SU-DHL-6 (cell line): ENCODE results near the gene TC2N.

Experiments
- H2AFZ ChIP-seq: fragments of 200-600 bp; sonication (generic); 2 replicates; pipeline ENCODE4 v1.6.1; 2014; ENCODE audit warnings: low read depth, mild to moderate bottlenecking, moderate library complexity, mixed read lengths, antibody characterized with exemption, low read length; ENCODE audit not compliant: severe bottlenecking
- H3F3A ChIP-seq: fragments of 200-600 bp; shearing (Covaris generic); 2 replicates; pipeline ENCODE4 v1.6.0; 2016; ENCODE audit warnings: antibody characterized with exemption, mild to moderate bottlenecking; ENCODE audit not compliant: insufficient read depth
- H3K27ac ChIP-seq: fragments of 200-600 bp; sonication (generic); 2 replicates; pipeline ENCODE4 v1.5.1; 2016; ENCODE audit warnings: low read depth, mild to moderate bottlenecking, low read length, moderate library complexity, mixed read lengths
- H3K27me3 ChIP-seq: fragments of 200-600 bp; sonication (generic), shearing (Covaris generic); 2 replicates; pipeline ENCODE4 v1.6.0; 2014; ENCODE audit warnings: mild to moderate bottlenecking, low read length
- H3K36me3 ChIP-seq: fragments of 200-600 bp; sonication (generic); 2 replicates; pipeline ENCODE4 v1.6.1; 2014; ENCODE audit warnings: mild to moderate bottlenecking, low read length, mixed read lengths
- H3K4me2 ChIP-seq: fragments of 300-600, 200-600 bp; shearing (Covaris generic), sonication (generic); 2 replicates; pipeline ENCODE4 v1.6.0; 2014; ENCODE audit warnings: low read length, low read depth, mild to moderate bottlenecking; ENCODE audit not compliant: poor library complexity, severe bottlenecking
- H3K4me3 ChIP-seq: fragments of 200-600 bp; sonication (generic); 2 replicates; pipeline ENCODE4 v1.5.1; 2014; ENCODE audit warnings: antibody characterized with exemption, low read length, mild to moderate bottlenecking, mixed read lengths; ENCODE audit not compliant: insufficient read depth, poor library complexity, severe bottlenecking
- H3K79me2 ChIP-seq: fragments of 200-600 bp; sonication (generic); 2 replicates; pipeline ENCODE4 v1.6.1; 2014; ENCODE audit warnings: mild to moderate bottlenecking, low read length, moderate library complexity; ENCODE audit not compliant: insufficient read depth
- H3K9ac ChIP-seq: fragments of 200-600 bp; sonication (generic); 2 replicates; pipeline ENCODE4 v1.7.0; 2014; ENCODE audit warnings: mild to moderate bottlenecking, low read length
- H3K9me2 ChIP-seq: fragments of 200-600 bp; sonication (generic); replicated peaks from 2 replicates; pipeline ENCODE4 v1.6.1; 2014; ENCODE audit warnings: low read length; ENCODE audit not compliant: insufficient read depth
- H3K9me3 ChIP-seq: fragments of 200-600 bp; sonication (generic); 2 replicates; pipeline ENCODE4 v1.6.1; 2014; ENCODE audit warnings: low read length, mixed read lengths; ENCODE audit not compliant: insufficient read depth
- H4K20me1 ChIP-seq: fragments of 200-600 bp; sonication (generic); 2 replicates; pipeline ENCODE4 v1.6.1; 2014; ENCODE audit warnings: low read depth, mild to moderate bottlenecking, antibody characterized with exemption, low read length, moderate library complexity, mixed read lengths
- CTCF ChIP-seq: fragments of 200-600 bp; sonication (generic); IDR thresholded peaks from one replicate; pipeline ENCODE4 v1.5.1; 2017; ENCODE audit warnings: antibody characterized with exemption, mild to moderate bottlenecking, low read length, moderate library complexity; ENCODE audit not compliant: insufficient read depth, poor library complexity, severe bottlenecking
- EZH2phosphoT487 ChIP-seq: fragments of 200-600 bp; sonication (generic), shearing (Covaris generic); conservative IDR thresholded peaks from 2 replicates; pipeline ENCODE4 v1.6.1; 2018; ENCODE audit warnings: mild to moderate bottlenecking, antibody characterized with exemption, low read length, moderate library complexity, mixed read lengths

TC2N gene

DNA sequence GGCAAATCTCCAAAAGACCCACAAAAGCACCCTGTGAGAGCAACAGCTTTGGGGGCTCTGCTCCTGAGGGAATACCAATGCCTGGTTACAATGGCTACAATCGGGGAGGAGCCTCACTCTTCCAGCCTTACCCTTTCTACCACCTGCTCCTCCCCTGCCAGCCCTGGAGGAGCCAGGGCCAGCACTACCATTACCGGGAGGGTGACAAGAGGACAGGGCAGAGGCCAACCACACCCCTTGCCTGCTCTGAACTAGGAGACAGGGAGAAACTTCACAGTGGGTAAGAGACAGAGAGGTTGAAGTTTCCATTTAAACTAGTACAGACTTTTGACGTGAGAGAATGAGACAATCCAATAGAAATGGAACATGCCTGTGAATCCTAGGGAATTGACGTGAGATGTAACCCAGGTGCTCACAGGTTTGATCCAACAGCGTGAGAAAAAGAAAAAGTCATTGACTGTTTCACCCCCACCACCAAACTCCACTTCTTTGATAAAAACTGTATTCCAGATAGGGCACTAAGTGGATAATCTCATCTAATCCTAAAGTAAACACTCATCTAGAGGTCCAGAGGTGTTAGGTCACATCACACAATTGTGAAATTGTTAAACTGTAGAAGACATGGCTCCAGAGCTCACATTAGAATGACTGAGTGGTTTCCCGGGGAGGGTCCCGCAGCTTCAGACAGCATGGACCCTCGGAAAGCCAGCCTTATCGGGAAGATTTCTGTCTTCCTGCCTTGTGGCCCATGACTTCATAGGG lies 8.4 kb upstream of the TC2N start:
- Histone ChIP-seq H3F3A (no peaks in the 10 kb centered on the region), H2AFZ (no peak overlapping the region), H3K36me3 (no peaks in the 10 kb centered on the region), H3K4me3 (no peak overlapping the region), H3K27ac (no peak overlapping the region), H3K79me2 (no peaks in the 10 kb centered on the region), H3K9ac (no peak overlapping the region), H3K27me3 (no peaks in the 10 kb centered on the region), H3K4me2 (no peak overlapping the region), H3K9me2 (no peaks in the 10 kb centered on the region), H3K9me3 (no peaks in the 10 kb centered on the region), H4K20me1 (no peaks in the 10 kb centered on the region)
- TF ChIP-seq EZH2phosphoT487 (no peak), CTCF (no peak)

- Histone ChIP-seq H3K27ac (peak overlapping the region; percentile 77), H3K27me3 (no peaks in the 10 kb centered on the region), H3K9me3 (no peaks in the 10 kb centered on the region), H3K36me3 (no peaks in the 10 kb centered on the region), H3K9ac (no peak overlapping the region), H3K79me2 (no peaks in the 10 kb centered on the region), H3K9me2 (no peaks in the 10 kb centered on the region), H4K20me1 (no peaks in the 10 kb centered on the region), H2AFZ (no peak overlapping the region), H3F3A (no peaks in the 10 kb centered on the region), H3K4me3 (no peak overlapping the region), H3K4me2 (peak overlapping the region; percentile 44)
- TF ChIP-seq EZH2phosphoT487 (no peak), CTCF (no peak)
These were observed 6.4 kb upstream of the TC2N start for GRCh38 chr14:91873471-91874415.

GRCh38 chr14:91872517-91873470 lies 5.5 kb upstream of the TC2N start:
- no peaks in the 10 kb centered on the region for H3F3A ChIP-seq
- peak overlapping the region; percentile 21 for H3K9ac ChIP-seq
- peak overlapping the region; percentile 8 for H3K4me3 ChIP-seq
- no peaks in the 10 kb centered on the region for H4K20me1 ChIP-seq
- H2AFZ ChIP-seq: no peak overlapping the region
- no peaks in the 10 kb centered on the region for H3K79me2 ChIP-seq
- H3K27ac ChIP-seq: peak overlapping the region; percentile 77
- no peaks in the 10 kb centered on the region for H3K36me3 ChIP-seq
- H3K4me2 ChIP-seq: peak overlapping the region; percentile 44
- TF ChIP-seq EZH2phosphoT487: no peak
- TF ChIP-seq CTCF: no peak
- no peaks in the 10 kb centered on the region for H3K27me3 ChIP-seq
- no peaks in the 10 kb centered on the region for H3K9me3 ChIP-seq
- H3K9me2 ChIP-seq: no peaks in the 10 kb centered on the region
